Activated naive CD8-positive, alpha-beta T cell treated with anti-CD3 and anti-CD28 coated beads for 36 hours (primary cell): ENCODE measurements around the gene MATN1. TPM values are rescaled to one million over a fixed set of nuclear protein-coding genes. Genes with fewer than 3 reads are reported as not detected.

Experiments used
- DNase-seq: peaks from one replicate; pipeline ENCODE4 v3.0.0; 2021
- H3K27ac Mint-ChIP-seq: one replicate; pipeline ENCODE4 v1.8.0; 2022; ENCODE audit warnings: mild to moderate bottlenecking, moderate library complexity, mixed read lengths
- H3K27me3 Mint-ChIP-seq: one replicate; pipeline ENCODE4 v1.8.0; 2022; ENCODE audit warnings: mild to moderate bottlenecking, mixed read lengths
- H3K36me3 Mint-ChIP-seq: one replicate; pipeline ENCODE4 v1.8.0; 2021; ENCODE audit warnings: mild to moderate bottlenecking, mixed read lengths
- H3K4me1 Mint-ChIP-seq: one replicate; pipeline ENCODE4 v1.8.0; 2021; ENCODE audit warnings: mixed read lengths
- H3K4me3 Mint-ChIP-seq: one replicate; pipeline ENCODE4 v1.8.0; 2022; ENCODE audit warnings: mild to moderate bottlenecking, moderate library complexity, mixed read lengths
- H3K9me3 Mint-ChIP-seq: one replicate; pipeline ENCODE4 v1.8.0; 2022; ENCODE audit warnings: mixed read lengths
- total RNA-seq, 2 experiments: library from RNA; stranded (reverse); gene quantifications; one replicate each; pipeline ENCODE4 v1.2.3, GENCODE V29; 2021

MATN1 gene
- total RNA-seq, 2 experiments from 2014 or later = 1.1 to 1.5 TPM

- H3K4me1 Mint-ChIP-seq = peaks cover 91% of the 10 kb centered on the region
- peaks cover 64% of the 10 kb centered on the region for H3K36me3 Mint-ChIP-seq
- H3K27ac Mint-ChIP-seq = peak overlapping the region; percentile 98
- H3K4me3 Mint-ChIP-seq = peak overlapping the region; percentile 60
- no peaks in the 10 kb centered on the region for H3K9me3 Mint-ChIP-seq
- no peaks in the 10 kb centered on the region for H3K27me3 Mint-ChIP-seq
- no peak for DNase-seq
Observed at GRCh38 chr1:30742963-30743559, 19.7 kb upstream of the MATN1 start.

- Mint-ChIP-seq H3K36me3 (peaks cover 65% of the 10 kb centered on the region), H3K4me1 (peaks cover 86% of the 10 kb centered on the region), H3K9me3 (no peaks in the 10 kb centered on the region), H3K27ac (peak overlapping the region; percentile 98), H3K27me3 (no peaks in the 10 kb centered on the region), H3K4me3 (peak overlapping the region; percentile 8)
- no peak for DNase-seq
Observed at GRCh38 chr1:30742300-30742962, 19.0 kb upstream of the MATN1 start.

- Mint-ChIP-seq H3K27me3 (no peaks in the 10 kb centered on the region), H3K9me3 (no peaks in the 10 kb centered on the region), H3K36me3 (peaks cover 64% of the 10 kb centered on the region), H3K4me1 (peaks cover 75% of the 10 kb centered on the region), H3K27ac (peak overlapping the region; percentile 79), H3K4me3 (no peak overlapping the region)
- no peak for DNase-seq
Observed at GRCh38 chr1:30741239-30741894, 18.0 kb upstream of the MATN1 start.

- Mint-ChIP-seq H3K4me3 (no peak overlapping the region), H3K27ac (peak overlapping the region; percentile 79), H3K4me1 (peaks cover 67% of the 10 kb centered on the region), H3K36me3 (peaks cover 60% of the 10 kb centered on the region), H3K9me3 (no peaks in the 10 kb centered on the region), H3K27me3 (no peaks in the 10 kb centered on the region)
- DNase-seq = no peak
Observed at GRCh38 chr1:30740251-30741238, 17.2 kb upstream of the MATN1 start.

- H3K27me3 Mint-ChIP-seq = no peaks in the 10 kb centered on the region
- no peaks in the 10 kb centered on the region for H3K9me3 Mint-ChIP-seq
- no peak for DNase-seq
- peak overlapping the region; percentile 69 for H3K27ac Mint-ChIP-seq
- H3K4me1 Mint-ChIP-seq = peaks cover 61% of the 10 kb centered on the region
- H3K4me3 Mint-ChIP-seq = no peak overlapping the region
- peaks cover 63% of the 10 kb centered on the region for H3K36me3 Mint-ChIP-seq
Observed at GRCh38 chr1:30739601-30740000, 16.2 kb upstream of the MATN1 start.

- Mint-ChIP-seq H3K9me3 (no peaks in the 10 kb centered on the region), H3K27ac (peak overlapping the region; percentile 86), H3K4me1 (peaks cover 55% of the 10 kb centered on the region), H3K27me3 (no peaks in the 10 kb centered on the region), H3K36me3 (peaks cover 64% of the 10 kb centered on the region), H3K4me3 (no peak overlapping the region)
- no peak for DNase-seq
Observed at GRCh38 chr1:30738715-30739559, 15.6 kb upstream of the MATN1 start.

- H3K4me3 Mint-ChIP-seq = no peak overlapping the region
- no peaks in the 10 kb centered on the region for H3K27me3 Mint-ChIP-seq
- no peak for DNase-seq
- peaks cover 62% of the 10 kb centered on the region for H3K36me3 Mint-ChIP-seq
- peaks cover 48% of the 10 kb centered on the region for H3K4me1 Mint-ChIP-seq
- no peaks in the 10 kb centered on the region for H3K9me3 Mint-ChIP-seq
- H3K27ac Mint-ChIP-seq = peak overlapping the region; percentile 86
Observed at GRCh38 chr1:30738040-30738714, 14.8 kb upstream of the MATN1 start.

- Mint-ChIP-seq H3K36me3 (peaks cover 62% of the 10 kb centered on the region), H3K9me3 (no peaks in the 10 kb centered on the region), H3K27ac (peak overlapping the region; percentile 86), H3K4me1 (peaks cover 41% of the 10 kb centered on the region), H3K4me3 (no peak overlapping the region), H3K27me3 (no peaks in the 10 kb centered on the region)
- no peak for DNase-seq
Observed at GRCh38 chr1:30737357-30738039, 14.1 kb upstream of the MATN1 start.

GRCh38 chr1:30735668-30736498 lies 12.5 kb upstream of the MATN1 start:
- H3K4me3 Mint-ChIP-seq = no peak overlapping the region
- H3K27me3 Mint-ChIP-seq = peaks cover 3% of the 10 kb centered on the region
- peaks cover 52% of the 10 kb centered on the region for H3K36me3 Mint-ChIP-seq
- H3K4me1 Mint-ChIP-seq = peaks cover 39% of the 10 kb centered on the region
- H3K9me3 Mint-ChIP-seq = peaks cover 2% of the 10 kb centered on the region
- peak overlapping the region; percentile 63 for H3K27ac Mint-ChIP-seq
- DNase-seq = no peak

GRCh38 chr1:30735124-30735523 lies 11.7 kb upstream of the MATN1 start:
- peaks cover 3% of the 10 kb centered on the region for H3K27me3 Mint-ChIP-seq
- H3K36me3 Mint-ChIP-seq = peaks cover 45% of the 10 kb centered on the region
- no peak for DNase-seq
- peaks cover 2% of the 10 kb centered on the region for H3K9me3 Mint-ChIP-seq
- H3K27ac Mint-ChIP-seq = peak overlapping the region; percentile 31
- H3K4me3 Mint-ChIP-seq = no peak overlapping the region
- peaks cover 34% of the 10 kb centered on the region for H3K4me1 Mint-ChIP-seq

- Mint-ChIP-seq H3K27ac (peak overlapping the region; percentile 35), H3K4me1 (peaks cover 31% of the 10 kb centered on the region), H3K27me3 (peaks cover 3% of the 10 kb centered on the region), H3K36me3 (peaks cover 40% of the 10 kb centered on the region), H3K4me3 (no peak overlapping the region), H3K9me3 (peaks cover 2% of the 10 kb centered on the region)
- DNase-seq = no peak
Observed at GRCh38 chr1:30734580-30734979, 11.2 kb upstream of the MATN1 start.

- H3K27ac Mint-ChIP-seq = peak overlapping the region; percentile 34
- peaks cover 2% of the 10 kb centered on the region for H3K9me3 Mint-ChIP-seq
- no peak for DNase-seq
- H3K4me3 Mint-ChIP-seq = no peak overlapping the region
- H3K36me3 Mint-ChIP-seq = peaks cover 35% of the 10 kb centered on the region
- H3K27me3 Mint-ChIP-seq = peaks cover 3% of the 10 kb centered on the region
- H3K4me1 Mint-ChIP-seq = peaks cover 28% of the 10 kb centered on the region
Observed at GRCh38 chr1:30734106-30734505, 10.7 kb upstream of the MATN1 start.
